Measurements from ENCODE around the gene XRCC4.

The XRCC4 gene

DNA sequence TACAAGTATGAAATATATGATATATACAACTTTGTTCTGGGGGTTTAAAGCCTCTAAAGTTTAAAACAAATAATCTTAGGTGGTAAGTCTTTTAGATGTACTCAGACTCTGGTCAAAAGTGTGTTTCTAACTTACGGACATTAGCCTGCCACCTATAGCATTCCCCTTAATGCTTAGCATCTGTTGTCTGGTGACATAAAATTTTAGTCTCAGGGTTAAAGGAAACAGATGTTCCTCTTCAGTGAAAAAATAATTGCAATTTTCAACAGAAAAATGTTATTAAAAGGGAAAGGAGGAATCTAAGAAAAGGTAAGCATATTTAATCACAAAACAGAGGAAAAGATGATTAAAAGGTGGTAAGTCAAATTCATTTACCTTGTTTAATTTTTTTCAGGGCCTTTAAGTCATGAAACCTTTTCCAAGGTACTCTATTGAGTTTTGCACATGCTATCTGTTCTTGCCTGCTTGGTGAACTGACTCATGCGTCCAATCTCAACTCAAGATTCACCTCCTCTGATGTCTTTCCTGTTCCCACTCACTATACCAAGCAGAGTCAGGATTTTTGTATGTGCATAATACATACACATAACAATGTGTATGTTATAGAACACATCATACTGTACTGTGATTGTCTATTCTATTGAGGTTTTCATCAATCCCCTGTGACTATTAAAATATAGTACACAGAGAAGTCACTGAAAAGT is 8.1 kb upstream of the XRCC4 start:
- in situ Hi-C loops (cut with MboI; ENCODE audit: low sequenced_read_pairs), result no loop called here

GRCh38 chr5:83071286-83072051 is 5.9 kb upstream of the XRCC4 start:
- in situ Hi-C loops (cut with MboI; ENCODE audit: low sequenced_read_pairs), result no loop called here

DNA sequence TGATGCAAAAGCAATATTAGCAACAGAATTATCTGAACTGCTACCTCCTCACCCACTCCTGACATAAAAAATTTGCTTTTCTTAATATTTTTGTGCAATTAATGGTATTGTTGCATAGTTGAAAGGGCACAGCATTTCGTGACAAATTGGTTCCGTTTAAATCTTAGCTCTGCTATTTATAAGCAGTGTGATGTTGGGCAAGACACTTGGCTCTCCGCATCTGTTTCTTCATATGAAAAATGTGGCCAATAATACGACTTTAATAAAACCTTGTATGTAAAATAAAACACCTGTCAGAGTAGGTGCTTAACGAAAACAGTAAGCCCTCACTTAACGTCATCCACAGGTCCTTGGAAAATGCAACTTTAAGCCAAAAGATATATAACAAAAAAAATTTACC is 4.4 kb upstream of the XRCC4 start:
- in situ Hi-C loops (cut with MboI; ENCODE audit: low sequenced_read_pairs), result no loop called here

DNA sequence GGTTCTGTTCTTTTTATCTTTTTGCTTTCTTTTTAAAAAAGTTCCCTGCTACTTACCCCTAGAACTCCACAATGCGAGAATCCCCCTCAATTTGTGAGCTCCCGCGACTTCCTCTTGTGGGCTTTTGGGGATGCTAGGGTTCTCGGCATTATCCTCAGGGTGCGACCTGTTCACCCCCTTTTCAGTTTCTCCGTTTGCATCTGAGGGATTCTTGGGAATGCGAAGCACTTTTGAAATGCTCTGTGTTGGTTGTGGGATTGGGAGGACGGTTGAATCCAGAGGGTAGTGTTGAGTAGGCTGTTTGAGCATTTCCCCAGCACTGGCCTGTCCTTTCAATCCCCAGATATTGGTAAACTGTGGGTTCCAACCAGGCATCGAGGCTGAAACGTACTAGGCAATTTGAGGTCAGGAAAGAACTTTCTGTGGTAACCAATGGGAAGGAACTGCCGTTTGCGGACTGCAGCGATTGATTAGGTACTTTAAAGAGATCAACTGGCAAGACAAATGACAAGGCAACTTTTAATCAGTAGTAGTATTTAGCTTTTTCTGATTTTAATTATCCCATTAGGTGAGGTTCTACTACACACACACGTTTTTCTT is 415 bp downstream of the XRCC4 start:
- in situ Hi-C loops (cut with MboI; ENCODE audit: low sequenced_read_pairs), result no loop called here

- in situ Hi-C loops (cut with MboI; ENCODE audit: low sequenced_read_pairs), result no loop called here
These were observed 5.4 kb downstream of the XRCC4 start for GRCh38 chr5:83082750-83083149.

DNA sequence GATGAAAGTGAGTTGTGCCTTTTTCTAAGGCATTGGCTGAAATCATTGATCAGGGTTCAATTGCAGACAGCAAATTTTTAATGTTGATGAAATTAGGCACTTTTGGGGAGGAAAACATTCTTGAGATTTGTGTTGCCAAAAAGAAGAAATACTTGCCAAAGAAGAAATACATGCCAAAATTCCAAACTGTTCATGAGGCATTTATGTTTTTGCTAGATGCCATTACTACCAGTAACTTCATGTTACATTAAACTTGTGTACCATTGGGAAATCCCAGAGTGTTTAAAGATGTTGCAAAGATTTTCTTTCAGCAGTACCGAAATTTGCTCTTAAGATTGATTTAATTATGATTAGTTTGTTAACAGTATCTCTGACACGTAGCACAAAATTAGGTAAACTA is 7.0 kb downstream of the XRCC4 start:
- in situ Hi-C loops (cut with MboI; ENCODE audit: low sequenced_read_pairs), result no loop called here

DNA sequence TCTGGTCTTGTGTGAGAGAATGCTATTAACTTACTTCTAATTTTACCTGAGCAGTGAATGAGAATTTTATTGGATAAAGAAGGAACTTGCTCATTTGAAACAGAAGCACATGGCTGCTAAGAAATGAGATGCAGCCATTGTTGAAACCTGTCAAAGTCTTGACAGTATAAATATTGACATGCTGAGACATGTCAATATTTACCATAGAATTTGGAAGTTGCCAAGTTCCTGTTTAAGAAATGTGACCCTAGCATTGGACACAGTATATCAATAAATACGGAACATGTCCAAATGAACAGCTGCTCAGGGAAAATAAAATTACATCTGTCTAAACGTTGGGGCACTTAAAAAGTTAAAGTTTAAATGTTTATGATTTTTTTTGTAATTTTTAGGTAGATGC is 7.8 kb downstream of the XRCC4 start:
- in situ Hi-C loops (cut with MboI; ENCODE audit: low sequenced_read_pairs), result no loop called here

- in situ Hi-C loops (cut with MboI; ENCODE audit: low sequenced_read_pairs), result no loop called here
These were observed 12.8 kb downstream of the XRCC4 start for GRCh38 chr5:83090169-83090568.

DNA sequence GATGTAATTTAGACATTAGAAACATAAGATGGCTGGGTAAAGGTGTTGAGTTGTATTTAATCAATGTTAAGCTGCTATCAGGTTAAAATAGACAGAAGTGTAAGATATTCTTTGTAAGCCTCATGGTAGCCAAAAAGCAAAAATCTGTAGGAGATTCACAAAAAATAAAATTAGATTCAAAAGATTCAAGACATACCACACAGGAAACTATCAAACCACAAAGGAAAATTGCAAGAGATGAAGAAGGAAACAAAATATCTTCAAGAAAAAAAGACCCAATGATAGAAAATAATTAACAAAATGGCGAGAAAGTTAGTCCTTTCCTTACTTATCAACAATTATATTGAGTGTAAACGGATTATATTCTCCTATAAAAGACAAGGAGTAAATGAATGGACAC is 15.3 kb downstream of the XRCC4 start:
- in situ Hi-C loops (cut with MboI; ENCODE audit: low sequenced_read_pairs), result no loop called here

DNA sequence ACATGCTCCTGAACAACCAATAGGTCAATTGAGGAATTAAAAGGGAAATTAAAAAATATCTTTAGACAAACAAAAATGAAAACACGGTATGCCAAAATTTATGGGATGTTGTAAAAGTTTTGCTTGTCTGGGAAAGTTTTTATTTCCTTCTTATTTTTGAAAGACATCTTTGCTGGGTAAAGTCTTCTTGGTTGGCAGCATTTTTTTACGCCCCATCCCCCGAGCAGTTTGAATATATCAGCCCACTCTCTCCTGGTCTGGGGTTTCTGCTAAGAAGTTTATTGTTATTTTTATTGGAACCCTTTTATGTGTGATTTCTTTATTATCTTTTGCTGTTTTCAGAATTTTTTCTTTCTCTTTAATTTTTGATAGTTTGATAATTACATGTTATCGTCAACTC is 16.3 kb downstream of the XRCC4 start:
- in situ Hi-C loops (cut with MboI; ENCODE audit: low sequenced_read_pairs), result no loop called here

DNA sequence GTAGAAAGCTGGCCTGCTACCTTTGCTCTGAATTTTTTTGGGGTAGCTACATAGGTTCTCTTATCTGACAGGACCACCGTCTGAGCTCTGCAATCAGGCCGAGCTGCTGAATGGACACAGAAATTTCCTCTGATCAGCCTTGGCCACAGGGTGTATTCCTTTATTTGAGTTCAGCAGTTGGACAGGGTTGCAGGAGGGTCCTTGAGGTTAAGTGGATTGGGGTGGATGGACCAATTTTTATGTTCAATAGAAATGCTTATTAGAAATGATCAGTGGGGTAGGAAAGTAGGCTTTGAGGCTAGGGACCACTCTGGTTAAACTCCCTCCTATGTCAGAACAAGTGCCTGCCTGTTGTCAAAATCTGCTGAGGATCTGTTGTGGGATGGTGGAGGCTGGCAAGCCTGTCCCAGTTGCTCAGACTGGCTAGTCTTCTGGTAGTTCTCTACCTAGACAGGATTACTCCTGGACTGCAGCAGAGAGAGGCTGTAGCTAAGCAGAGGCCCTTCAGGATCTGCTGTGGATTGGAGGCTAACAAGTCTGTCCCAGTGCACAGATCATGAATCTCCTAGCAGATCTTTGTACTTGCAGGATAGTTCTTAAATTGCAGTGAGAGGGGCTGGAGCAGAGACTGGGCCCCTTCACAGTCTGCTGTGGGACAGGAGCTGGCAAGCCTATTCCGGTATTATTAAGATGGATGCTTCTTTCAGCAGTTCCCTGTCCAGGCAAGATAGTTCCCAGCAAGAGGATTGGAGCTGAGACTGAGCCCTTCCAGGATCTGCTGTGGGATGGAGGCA is 18.0 kb downstream of the XRCC4 start:
- in situ Hi-C loops (cut with MboI; ENCODE audit: low sequenced_read_pairs), result no loop called here

DNA sequence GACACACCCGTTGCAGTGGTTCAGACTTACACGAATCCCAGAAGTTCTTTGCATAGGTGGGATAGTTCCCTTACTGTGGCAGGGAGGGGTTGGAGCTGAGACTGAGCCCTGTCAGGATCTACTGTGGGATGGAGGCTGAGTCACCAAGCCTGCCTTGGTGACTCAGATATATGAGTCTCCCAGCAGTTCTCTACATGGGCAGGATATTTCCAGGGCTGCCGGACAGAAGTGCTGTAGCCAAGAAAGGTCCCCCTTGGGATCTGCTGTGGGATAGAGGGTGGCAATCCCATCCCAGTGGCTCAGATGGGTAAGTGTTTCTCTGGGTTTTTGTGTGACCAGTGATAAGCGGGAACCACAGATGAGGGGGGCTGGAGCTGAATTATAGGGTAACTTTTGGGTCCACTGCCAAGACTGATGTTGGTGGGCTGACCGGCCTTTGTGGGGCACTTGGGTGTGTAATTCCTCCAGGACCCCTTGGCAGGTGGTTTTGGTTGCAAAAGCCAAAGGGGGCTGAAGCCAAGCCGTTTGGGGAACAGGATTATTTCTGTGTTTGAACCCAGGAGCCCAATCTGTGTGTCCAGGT is 18.7 kb downstream of the XRCC4 start:
- in situ Hi-C loops (cut with MboI; ENCODE audit: low sequenced_read_pairs), result no loop called here

DNA sequence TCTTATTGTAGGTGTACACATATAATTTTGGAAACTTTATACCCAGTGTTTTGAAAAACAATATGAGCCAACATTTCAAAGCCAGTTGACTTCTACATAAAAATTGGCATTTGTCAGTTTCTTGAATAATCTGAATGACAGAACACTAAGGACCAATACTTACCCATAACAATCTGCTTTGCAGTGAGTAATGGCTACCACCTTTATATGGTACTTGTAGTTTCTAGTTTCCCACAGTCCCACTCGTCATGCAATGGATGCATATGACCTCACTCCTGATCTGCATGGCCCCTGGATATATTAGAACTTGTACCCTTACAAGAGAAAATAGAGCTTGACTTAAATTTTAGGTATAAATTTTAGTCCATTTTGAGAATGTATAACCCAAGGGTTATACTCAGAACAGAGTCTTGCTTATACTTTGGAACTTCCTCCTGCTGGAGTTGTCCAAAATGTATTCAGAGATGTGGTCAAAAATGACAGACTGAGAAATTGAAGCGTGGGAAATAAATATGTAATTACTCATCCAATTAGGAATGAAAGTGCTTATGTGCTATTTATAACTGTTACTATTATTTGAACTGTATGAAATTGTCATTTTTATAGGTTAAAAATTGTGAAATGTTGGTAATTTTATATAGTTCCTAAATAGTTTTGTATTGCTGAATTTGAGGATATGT is 19.5 kb downstream of the XRCC4 start:
- in situ Hi-C loops (cut with MboI; ENCODE audit: low sequenced_read_pairs), result no loop called here

DNA sequence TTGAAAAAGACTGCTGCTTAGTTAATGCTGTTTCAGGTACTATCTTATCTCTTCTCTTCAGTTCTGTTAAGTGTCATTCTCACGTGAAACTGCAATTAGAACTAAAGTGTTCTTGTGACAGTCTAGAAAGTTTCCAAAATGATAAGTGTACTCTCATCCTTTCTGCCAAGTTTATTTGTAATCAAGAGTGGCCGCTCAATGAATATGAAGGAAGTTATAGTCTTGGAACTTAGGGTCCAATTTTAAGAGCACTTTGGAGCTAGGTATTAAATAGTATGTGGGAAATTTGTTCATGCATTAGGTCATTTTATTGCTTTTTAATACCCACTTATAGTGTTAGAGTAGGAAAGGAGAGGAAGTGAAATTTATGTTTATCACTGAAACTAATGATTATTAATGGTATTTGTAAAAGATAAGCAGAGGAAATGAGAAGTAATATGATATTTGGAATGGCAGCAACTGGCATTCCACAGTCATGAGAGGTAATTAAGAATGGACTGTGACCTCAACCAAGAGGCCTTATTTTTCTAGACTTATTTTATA is 20.4 kb downstream of the XRCC4 start:
- in situ Hi-C loops (cut with MboI; ENCODE audit: low sequenced_read_pairs), result no loop called here

- in situ Hi-C loops (cut with MboI; ENCODE audit: low sequenced_read_pairs), result no loop called here
These were observed 21.7 kb downstream of the XRCC4 start for GRCh38 chr5:83099001-83099400.

DNA sequence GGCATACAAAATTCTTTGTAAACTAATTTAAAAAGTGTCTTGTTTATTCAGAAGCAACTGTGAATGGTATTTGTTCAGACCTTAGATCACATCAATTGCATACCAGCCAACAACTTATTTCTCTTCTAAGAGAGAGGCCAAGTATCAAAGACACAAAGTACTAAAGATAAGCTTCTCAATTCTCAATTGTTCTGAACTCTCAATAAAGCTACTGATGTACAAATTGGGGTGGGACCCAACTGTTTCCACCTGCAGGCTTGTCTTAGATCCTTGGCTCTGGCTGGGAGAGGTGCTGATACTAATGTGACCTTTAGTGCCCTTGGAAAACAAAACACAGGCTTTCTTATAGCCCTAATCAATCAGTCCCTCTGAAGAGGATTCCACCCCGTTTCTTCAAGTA is 22.1 kb downstream of the XRCC4 start:
- in situ Hi-C loops (cut with MboI; ENCODE audit: low sequenced_read_pairs), result no loop called here

DNA sequence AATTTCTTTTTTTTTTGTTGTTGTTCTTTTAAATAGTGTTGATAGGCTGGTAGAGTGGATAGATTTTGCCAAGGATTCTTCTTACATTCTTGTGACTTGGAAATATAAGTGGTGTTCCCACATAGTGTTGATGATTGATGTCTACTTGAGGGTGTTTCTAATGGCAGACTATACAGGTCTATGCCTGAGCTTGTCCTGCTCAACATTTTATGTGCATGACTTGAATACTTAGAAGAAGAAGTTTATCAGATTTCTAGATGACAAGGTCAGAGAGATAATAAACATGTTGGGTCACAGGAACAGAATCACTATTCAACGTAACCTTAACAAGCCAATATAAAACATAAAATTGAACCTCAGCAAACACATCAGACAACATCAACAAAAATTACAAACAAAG is 24.2 kb downstream of the XRCC4 start:
- in situ Hi-C loops (cut with MboI; ENCODE audit: low sequenced_read_pairs), result no loop called here

DNA sequence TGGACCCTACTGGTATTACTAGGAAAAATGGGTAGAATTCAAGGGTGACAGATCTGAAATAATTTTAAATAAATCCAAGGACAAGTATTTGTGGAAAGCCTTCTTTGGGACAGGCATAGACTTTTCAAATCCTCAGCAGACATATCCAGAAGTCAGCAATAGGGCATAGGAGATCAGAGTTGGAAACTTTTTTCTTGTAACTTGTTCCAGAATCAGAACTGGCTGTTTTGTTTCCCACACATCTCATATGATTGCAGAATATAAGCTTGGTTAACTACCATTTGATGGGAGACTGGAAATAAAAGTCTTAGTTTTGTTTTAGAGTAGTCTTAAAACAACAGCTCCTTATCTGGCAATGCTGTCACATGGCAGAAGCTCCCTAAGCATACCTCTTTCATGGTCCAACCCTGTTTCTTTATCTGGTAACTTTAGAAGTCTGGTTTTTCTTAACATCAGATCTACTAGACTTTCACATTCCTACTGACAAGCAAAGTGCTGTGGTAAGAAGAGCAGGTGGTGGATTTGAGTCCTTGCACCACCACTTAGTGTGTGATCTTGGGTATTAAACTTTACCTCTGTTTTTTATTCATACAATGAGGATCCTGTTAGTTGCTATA is 25.1 kb downstream of the XRCC4 start:
- in situ Hi-C loops (cut with MboI; ENCODE audit: low sequenced_read_pairs), result no loop called here

DNA sequence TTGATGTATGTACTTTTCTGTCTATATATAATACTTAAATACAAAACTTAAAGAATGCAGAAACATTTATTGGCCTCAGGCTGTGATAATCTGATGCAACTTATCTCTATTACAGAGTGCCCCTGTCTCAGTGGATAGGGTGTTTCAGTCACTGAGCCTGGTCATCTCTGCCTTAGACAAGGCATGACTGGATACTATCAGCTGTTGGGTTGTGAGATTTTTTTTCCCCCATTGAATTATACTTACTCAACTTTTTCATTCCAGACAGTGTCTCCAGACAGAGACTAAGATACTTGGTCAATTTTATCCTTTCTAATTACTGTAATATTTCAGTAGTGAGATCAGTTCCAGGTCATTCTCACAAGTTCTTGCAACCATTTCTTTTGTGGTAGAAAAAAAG is 26.7 kb downstream of the XRCC4 start:
- in situ Hi-C loops (cut with MboI; ENCODE audit: low sequenced_read_pairs), result no loop called here
